HG03066 (cell line): ENCODE measurements around the gene NMT2.
A peak's percentile ranks its signal among the peaks of the same experiment; 100 is the strongest.
"Not testable (repeated sequence)": the region's sequence is repeated elsewhere in the genome, so short reads cannot be mapped to it uniquely, and the experiment has no call there.

Experiments used
- ATAC-seq: cut with Tn5 transposase; IDR thresholded peaks from one replicate; pipeline ENCODE4 v1.9.1; 2021; ENCODE audit warnings: low read depth; ENCODE audit not compliant: unreplicated experiment

NMT2 gene

GRCh38 chr10:15168291-15168785, at the start of gene NMT2:
Gene NMT2, minus strand, starts transcription at chr10:15168693. Its CDS starts 81 bp downstream, at chr10:15168612.
- ATAC-seq: peak; percentile 92

GRCh38 chr10:15216700-15217099, 48.2 kb upstream of the NMT2 start:
- ATAC-seq: no peak

- ATAC-seq: no peak
These were observed 45.7 kb upstream of the NMT2 start for GRCh38 chr10:15214237-15214636.

DNA sequence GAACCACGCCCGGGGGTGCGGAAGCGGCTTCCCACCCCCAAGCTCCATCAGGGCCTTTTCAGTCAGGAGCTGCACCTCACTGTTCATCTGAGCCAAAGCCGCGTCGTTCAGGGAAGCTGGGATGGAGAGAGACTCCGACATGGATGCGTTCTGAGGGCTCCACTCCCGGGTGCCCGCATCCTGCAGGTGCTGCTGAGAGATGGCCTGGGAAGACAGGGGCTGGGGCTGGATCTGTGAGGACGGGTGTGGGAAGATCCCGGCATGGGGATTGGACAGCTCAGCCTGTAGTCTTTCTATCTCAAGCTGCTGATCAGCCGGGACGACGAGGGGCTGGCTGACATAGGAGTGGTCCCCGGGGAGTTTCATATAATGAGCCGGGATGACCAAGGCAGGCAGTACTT, 45.0 kb upstream of the NMT2 start:
- no peak for ATAC-seq

GRCh38 chr10:15211464-15211979, 43.0 kb upstream of the NMT2 start:
- ATAC-seq: no peak

DNA sequence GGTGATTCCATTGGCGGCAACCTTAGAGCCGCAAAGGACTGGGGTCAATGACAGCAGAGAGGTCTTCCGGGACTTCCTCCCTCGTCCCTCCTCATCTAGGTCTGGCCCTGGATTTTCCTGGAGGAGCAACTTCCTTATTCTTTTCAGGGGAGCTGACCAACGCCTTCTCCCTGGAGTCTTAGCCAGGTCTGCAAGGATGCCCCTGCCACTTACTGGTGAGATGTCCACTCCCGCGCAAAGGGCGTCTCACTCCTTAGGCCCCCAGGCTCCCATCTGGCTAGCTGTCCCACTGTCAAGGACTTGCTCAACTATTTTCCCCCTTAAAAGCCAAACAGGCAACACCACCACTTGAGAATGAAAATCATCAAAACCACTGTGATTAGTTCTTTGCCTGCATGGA, 42.0 kb upstream of the NMT2 start:
- no peak for ATAC-seq

GRCh38 chr10:15209827-15210509, 41.5 kb upstream of the NMT2 start:
- ATAC-seq: peak; percentile 64

DNA sequence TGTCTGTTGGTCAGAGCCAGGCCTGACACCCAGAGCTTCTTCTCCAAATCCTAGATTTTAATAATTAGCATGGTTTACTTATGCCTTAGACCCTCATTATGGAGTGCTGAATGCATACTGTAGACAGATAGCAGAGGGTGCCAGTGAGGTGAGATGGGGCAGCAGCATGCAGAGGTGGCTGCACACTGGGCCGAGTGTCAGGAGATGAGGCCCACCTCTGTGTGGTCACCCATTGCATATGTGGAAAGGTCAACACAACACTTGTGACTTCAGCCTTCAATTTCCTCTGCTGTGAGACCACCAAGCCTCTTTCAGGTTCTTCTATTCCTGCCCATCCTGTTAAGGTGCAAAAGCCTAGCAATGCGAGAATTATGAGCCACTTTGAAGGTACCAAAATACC, 39.7 kb upstream of the NMT2 start:
- no peak for ATAC-seq

GRCh38 chr10:15207410-15207809, 38.9 kb upstream of the NMT2 start:
- not testable (repeated sequence) for ATAC-seq

DNA sequence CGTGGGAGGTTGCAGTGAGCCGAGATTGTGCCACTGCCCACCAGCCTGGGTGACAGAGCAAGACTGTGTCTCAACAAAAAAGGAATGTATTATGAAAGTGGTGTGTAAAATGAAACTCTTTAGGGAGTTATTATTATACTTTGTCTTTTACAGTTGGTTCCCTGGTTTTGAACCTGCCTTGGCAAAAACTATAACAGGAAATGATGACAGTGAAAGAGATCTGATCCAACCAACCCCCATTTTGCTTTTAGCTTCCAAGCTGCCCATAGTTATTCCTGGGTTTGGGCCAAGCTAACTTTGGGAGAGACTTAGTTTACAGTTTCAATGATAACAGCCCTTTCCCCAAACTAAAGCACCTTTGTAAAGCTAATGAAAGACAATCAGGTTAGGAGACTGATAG, 34.1 kb upstream of the NMT2 start:
- ATAC-seq: no peak

- ATAC-seq: not testable (repeated sequence)
These were observed 33.8 kb upstream of the NMT2 start for GRCh38 chr10:15202301-15202621.

- ATAC-seq: no peak
These were observed 33.3 kb upstream of the NMT2 start for GRCh38 chr10:15201589-15202300.

GRCh38 chr10:15200626-15201025, 32.1 kb upstream of the NMT2 start:
- ATAC-seq: no peak

DNA sequence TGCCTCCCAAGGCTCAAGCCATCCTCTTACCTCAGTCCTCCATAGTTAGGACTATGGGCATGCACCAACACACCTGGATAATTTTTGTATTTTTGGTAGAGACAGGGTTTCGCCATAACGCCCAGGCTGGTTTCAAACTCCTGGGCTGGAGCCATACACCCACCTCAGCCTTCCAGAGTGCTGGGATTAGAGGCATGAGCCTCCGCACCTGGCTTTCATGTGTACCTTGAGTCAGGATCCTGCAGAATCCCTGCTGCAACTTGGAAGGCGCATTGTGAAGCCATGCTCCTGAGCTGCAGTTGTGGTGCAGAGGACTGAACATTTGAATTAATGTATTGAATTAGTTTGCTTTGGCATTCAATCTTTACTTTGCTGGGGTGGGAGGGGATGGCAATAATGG, 29.4 kb upstream of the NMT2 start:
- ATAC-seq: no peak

DNA sequence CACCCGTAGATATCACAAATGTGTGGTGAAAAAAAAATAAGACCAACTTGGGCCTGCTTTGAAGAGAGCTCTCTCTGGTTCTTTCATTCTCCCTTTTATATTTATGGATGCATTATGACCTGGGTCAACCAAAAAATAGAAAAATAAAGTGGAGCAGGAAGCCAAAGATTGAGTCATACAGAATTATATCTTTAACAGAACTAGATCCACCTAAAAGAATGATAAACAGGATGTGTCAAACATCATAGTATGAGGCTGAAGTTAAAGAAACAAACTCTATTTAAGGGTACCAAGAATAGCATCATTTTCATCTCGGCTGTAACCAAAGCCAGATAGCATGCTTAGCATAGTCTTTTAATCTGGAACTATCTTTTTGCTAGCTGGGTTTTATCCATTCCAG, 28.8 kb upstream of the NMT2 start:
- ATAC-seq: no peak

- ATAC-seq: no peak
These were observed 27.7 kb upstream of the NMT2 start for GRCh38 chr10:15196021-15196834.

DNA sequence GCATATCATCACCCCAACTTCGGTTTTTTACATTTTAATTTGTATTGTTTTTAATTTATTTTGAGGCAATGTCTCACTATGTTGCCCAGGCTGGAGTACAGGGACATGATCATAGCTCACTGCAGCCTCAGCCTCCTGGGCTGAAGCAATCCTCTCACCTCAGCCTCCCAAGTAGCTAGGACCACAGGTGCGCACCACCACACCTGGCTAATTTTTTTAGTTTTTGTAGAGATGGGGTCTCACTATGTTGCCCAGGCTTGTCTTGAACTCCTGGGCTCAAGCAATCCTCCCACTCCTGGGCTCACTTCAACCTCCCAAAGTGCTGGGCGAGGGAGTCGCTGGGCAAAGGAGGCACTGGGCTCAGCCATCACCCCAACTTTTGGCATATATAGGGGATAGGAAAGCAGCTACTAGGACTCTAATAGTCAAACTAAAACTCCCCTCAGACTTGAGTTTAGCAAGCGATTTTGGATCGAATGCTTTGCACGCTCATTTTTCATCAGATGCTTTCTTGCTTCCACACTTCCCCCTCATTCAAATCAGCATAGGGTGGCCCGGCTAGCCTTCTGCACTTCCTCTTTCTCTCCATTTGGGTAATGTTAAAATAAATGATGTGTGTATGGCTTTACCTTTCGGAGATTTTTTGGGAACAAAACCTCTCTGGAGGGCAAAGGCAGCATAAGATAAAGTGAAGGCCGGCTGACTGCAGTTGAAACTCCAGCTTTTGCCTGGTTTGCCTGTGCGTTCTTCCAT, 20.8 kb upstream of the NMT2 start:
- no peak for ATAC-seq

GRCh38 chr10:15188603-15189002, 20.1 kb upstream of the NMT2 start:
- ATAC-seq: no peak

- ATAC-seq: no peak
These were observed 15.4 kb upstream of the NMT2 start for GRCh38 chr10:15183689-15184481.
